Uterus (tissue), 4 donors: ENCODE measurements around the gene PLCL2. TPM values are rescaled to one million over a fixed set of nuclear protein-coding genes. Genes with fewer than 3 reads are reported as not detected.

Experiments used
- DNase-seq, 2 donors: peaks; one replicate each; pipeline ENCODE4 v3.0.0-alpha.2; 2019 to 2020
- H3K27ac ChIP-seq, 2 donors: fragments of 200-600 bp; sonication (generic); 1 replicate in 1 of 2; 2 replicates in 1 of 2; pipeline ENCODE4 v1.5.1; 2016 to 2018
- H3K27me3 ChIP-seq, 2 donors: fragments of 200-600 bp; sonication (generic); one replicate each; pipeline ENCODE4 v1.5.1; 2018 to 2019; ENCODE audit warnings: control low read depth in 1 of 2
- H3K36me3 ChIP-seq, 2 donors: fragments of 200-600 bp; sonication (generic); one replicate each; pipeline ENCODE4 v1.5.1; 2019; ENCODE audit warnings: control low read depth in 1 of 2
- H3K4me1 ChIP-seq, 2 donors: fragments of 200-600 bp; sonication (generic); one replicate each; pipeline ENCODE4 v1.5.1; 2018 to 2019; ENCODE audit warnings: control low read depth in 1 of 2
- H3K4me3 ChIP-seq, 2 donors: fragments of 200-600 bp; sonication (generic); 1 replicate in 1 of 2; 2 replicates in 1 of 2; pipeline ENCODE4 v1.5.1; 2018 to 2019; ENCODE audit warnings: mild to moderate bottlenecking in 1 of 2
- H3K9me3 ChIP-seq, 2 donors: fragments of 200-600 bp; sonication (generic); one replicate each; pipeline ENCODE4 v1.5.1; 2019; ENCODE audit warnings: control low read depth in 1 of 2
- POLR2A ChIP-seq, 2 donors: fragments of 450-650 bp; IDR thresholded peaks; one replicate each; pipeline ENCODE4 v1.6.1; 2016; ENCODE audit warnings: antibody characterized with exemption in 2 of 2, mild to moderate bottlenecking in 1 of 2, moderate library complexity in 1 of 2
- intact Hi-C: fragments of 100-400 bp; cut with DNase I; formaldehyde crosslinking; loops from one replicate; pipeline ENCODE4 v1.15.1; 2023; ENCODE audit warnings: low total_unique reads
- total RNA-seq, 4 donors: library from RNA; depleted of rRNA in 3 of 4; stranded (reverse); fragments of >200 nt in 3 of 4; gene quantifications; one replicate each; pipeline versions ENCODE4 v1.1.0 to v1.2.4, GENCODE V29; 2014 to 2023
- TF ChIP-seq, protein P1 (sequence below), 4 experiments: fragments of 200-600 bp in 2 of 4; fragments of 450-650 bp in 2 of 4; sonication (generic) in 2 of 4; IDR thresholded peaks; one replicate each; pipeline ENCODE4 v1.5.1; 2016 to 2019; ENCODE audit warnings: antibody characterized with exemption in 4 of 4, mild to moderate bottlenecking in 2 of 4, moderate library complexity in 1 of 4
- donor health status: DM: yes; HTN: yes; CAD: no.

PLCL2 gene
- total RNA-seq, 4 donors from 2014 or later = 9.7 to 63.0 (median 19.5) TPM

DNA sequence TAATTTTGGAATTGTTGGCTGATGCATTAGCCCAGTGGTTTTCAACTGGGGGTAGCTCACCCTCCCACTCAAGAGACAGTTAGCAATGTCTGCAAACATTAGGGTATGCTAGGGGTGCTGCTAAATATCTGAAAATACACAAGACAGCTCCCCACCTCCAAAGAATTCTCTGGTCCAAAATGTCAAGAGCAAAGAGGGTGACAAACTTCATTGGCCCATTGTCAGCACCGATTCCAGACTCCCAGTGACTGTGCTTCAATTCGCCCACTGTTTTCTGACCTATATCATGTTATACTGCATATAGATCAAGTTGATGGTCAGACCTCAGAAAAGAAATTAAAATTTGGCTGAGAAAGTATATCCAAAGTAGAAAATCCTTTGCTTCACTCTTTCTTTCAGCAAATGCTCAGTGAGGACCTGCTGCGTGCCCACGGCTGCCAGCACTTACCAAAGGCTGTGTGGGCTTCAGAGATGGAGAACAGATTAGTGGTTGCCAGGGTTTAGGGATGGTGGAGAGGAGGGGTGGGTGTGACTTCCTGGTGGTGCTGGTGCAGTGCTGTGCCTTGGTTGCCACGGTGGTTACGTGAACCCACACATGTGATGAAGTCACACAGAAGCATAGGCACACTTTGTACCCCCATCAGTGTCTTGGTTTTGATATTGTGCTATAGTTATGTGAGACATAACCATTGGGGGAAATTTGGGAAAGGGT lies 204.0 kb downstream of the PLCL2 start:
- intact Hi-C loops = no loop called here
- Histone ChIP-seq H3K27ac (no peak overlapping the region), H3K9me3 (no peaks in the 10 kb centered on the region), H3K36me3 (no peaks in the 10 kb centered on the region), H3K4me3 (no peak overlapping the region), H3K27me3 (no peaks in the 10 kb centered on the region), H3K4me1 (peaks cover 0 to 5% of the 10 kb centered on the region in 2 donors)
- no peak for DNase-seq
- no peak for TF ChIP-seq POLR2A (IDR thresholded peaks at IDR 0.05)
- TF ChIP-seq, protein P1, sequence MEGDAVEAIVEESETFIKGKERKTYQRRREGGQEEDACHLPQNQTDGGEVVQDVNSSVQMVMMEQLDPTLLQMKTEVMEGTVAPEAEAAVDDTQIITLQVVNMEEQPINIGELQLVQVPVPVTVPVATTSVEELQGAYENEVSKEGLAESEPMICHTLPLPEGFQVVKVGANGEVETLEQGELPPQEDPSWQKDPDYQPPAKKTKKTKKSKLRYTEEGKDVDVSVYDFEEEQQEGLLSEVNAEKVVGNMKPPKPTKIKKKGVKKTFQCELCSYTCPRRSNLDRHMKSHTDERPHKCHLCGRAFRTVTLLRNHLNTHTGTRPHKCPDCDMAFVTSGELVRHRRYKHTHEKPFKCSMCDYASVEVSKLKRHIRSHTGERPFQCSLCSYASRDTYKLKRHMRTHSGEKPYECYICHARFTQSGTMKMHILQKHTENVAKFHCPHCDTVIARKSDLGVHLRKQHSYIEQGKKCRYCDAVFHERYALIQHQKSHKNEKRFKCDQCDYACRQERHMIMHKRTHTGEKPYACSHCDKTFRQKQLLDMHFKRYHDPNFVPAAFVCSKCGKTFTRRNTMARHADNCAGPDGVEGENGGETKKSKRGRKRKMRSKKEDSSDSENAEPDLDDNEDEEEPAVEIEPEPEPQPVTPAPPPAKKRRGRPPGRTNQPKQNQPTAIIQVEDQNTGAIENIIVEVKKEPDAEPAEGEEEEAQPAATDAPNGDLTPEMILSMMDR (IDR thresholded peaks at IDR 0.05) = no peak

- Histone ChIP-seq H3K27ac (no peak overlapping the region), H3K4me1 (peaks cover 0 to 5% of the 10 kb centered on the region in 2 donors), H3K27me3 (no peaks in the 10 kb centered on the region), H3K4me3 (no peak overlapping the region), H3K9me3 (no peaks in the 10 kb centered on the region), H3K36me3 (no peaks in the 10 kb centered on the region)
- DNase-seq = no peak
- TF ChIP-seq, protein P1 (IDR thresholded peaks at IDR 0.05) = no peak
- TF ChIP-seq POLR2A (IDR thresholded peaks at IDR 0.05) = no peak
- intact Hi-C loops = no loop called here
These were observed 204.6 kb downstream of the PLCL2 start for GRCh38 chr3:17089314-17089700.

- H3K27me3 ChIP-seq = no peaks in the 10 kb centered on the region
- H3K4me1 ChIP-seq = peaks cover 0 to 5% of the 10 kb centered on the region in 2 donors
- no peak overlapping the region for H3K27ac ChIP-seq
- TF ChIP-seq, protein P1 (IDR thresholded peaks at IDR 0.05) = no peak
- TF ChIP-seq POLR2A (IDR thresholded peaks at IDR 0.05) = no peak
- H3K36me3 ChIP-seq = no peaks in the 10 kb centered on the region
- no peaks in the 10 kb centered on the region for H3K9me3 ChIP-seq
- H3K4me3 ChIP-seq = no peak overlapping the region
- DNase-seq = no peak
- intact Hi-C loops = no loop called here
These were observed 205.7 kb downstream of the PLCL2 start for GRCh38 chr3:17090280-17090983.

GRCh38 chr3:17091910-17092582 lies 207.3 kb downstream of the PLCL2 start:
- intact Hi-C loops = no loop called here
- TF ChIP-seq, protein P1 (IDR thresholded peaks at IDR 0.05) = no peak
- no peak for TF ChIP-seq POLR2A (IDR thresholded peaks at IDR 0.05)
- no peaks in the 10 kb centered on the region for H3K27me3 ChIP-seq
- no peaks in the 10 kb centered on the region for H3K9me3 ChIP-seq
- H3K27ac ChIP-seq = no peak overlapping the region
- no peaks in the 10 kb centered on the region for H3K36me3 ChIP-seq
- H3K4me3 ChIP-seq = no peak overlapping the region
- DNase-seq = no peak
- H3K4me1 ChIP-seq = peaks cover 0 to 5% of the 10 kb centered on the region in 2 donors

- Histone ChIP-seq H3K4me1 (peaks cover 0 to 5% of the 10 kb centered on the region in 2 donors), H3K4me3 (no peak overlapping the region), H3K9me3 (no peaks in the 10 kb centered on the region), H3K27me3 (no peaks in the 10 kb centered on the region), H3K36me3 (no peaks in the 10 kb centered on the region), H3K27ac (no peak overlapping the region)
- TF ChIP-seq POLR2A (IDR thresholded peaks at IDR 0.05) = no peak
- TF ChIP-seq, protein P1 (IDR thresholded peaks at IDR 0.05) = no peak
- no peak for DNase-seq
- intact Hi-C loops = no loop called here
These were observed 207.8 kb downstream of the PLCL2 start for GRCh38 chr3:17092583-17092933.
